Endothelial cell of umbilical vein (primary cell): ENCODE data around the gene PCDHGA2. TPM values are rescaled to one million over a fixed set of nuclear protein-coding genes. Genes with fewer than 3 reads are reported as not detected.

Experiments used
- BruUV-seq: library from RNA; stranded (reverse); fragments of 400-500 nt; replicated peaks from 2 replicates; lab custom pipeline; 2021; lab: Mats Ljungman, UMichigan
- CTCF ChIA-PET: fragments of 300-600, 350-600 bp; sonication (Branson Sonifier 250); formaldehyde crosslinking; loops from one replicate; lab custom pipeline; 2021; ENCODE audit warnings: antibody characterized with exemption, inconsistent platforms; lab: Charles Lee
- POLR2A ChIA-PET: fragments of 300-600, 350-600 bp; sonication (Branson Sonifier 250); formaldehyde crosslinking; loops from one replicate; lab custom pipeline; 2021; ENCODE audit warnings: antibody characterized with exemption, inconsistent platforms; lab: Charles Lee
- DNase-seq: peaks from one replicate; pipeline ENCODE4 v3.0.0-alpha.2; 2011; ENCODE audit warnings: low read depth, low spot score
- FAIRE-seq: peaks from 2 replicates; lab custom pipeline; 2011; peaks lifted over from hg19 to GRCh38; lab: Jason Lieb, UNC
- H2AFZ ChIP-seq: 2 replicates; pipeline ENCODE4 v1.6.0; 2012; ENCODE audit warnings: low read depth, low read length, control low read depth, inconsistent platforms
- H3K27ac ChIP-seq: 2 replicates; pipeline ENCODE4 v1.5.1; 2011; ENCODE audit warnings: low read depth, mild to moderate bottlenecking, control low read depth, low read length, moderate library complexity; ENCODE audit not compliant: insufficient read depth
- H3K27me3 ChIP-seq, 2 experiments: 2 replicates each; pipeline versions ENCODE4 v1.6.0 to v1.6.1; 2011; ENCODE audit warnings: low read length in 2 of 2, mixed read lengths in 1 of 2; ENCODE audit not compliant: control insufficient read depth in 2 of 2, insufficient read depth in 2 of 2
- H3K36me3 ChIP-seq, 2 experiments: 2 replicates in 1 of 2; 3 replicates in 1 of 2; pipeline ENCODE4 v1.5.1; 2011; ENCODE audit warnings: low read length in 2 of 2, mild to moderate bottlenecking in 1 of 2, moderate library complexity in 1 of 2; ENCODE audit not compliant: control insufficient read depth in 2 of 2, insufficient read depth in 2 of 2; ENCODE audit errors: extremely low read depth in 1 of 2
- H3K4me1 ChIP-seq: 3 replicates; pipeline ENCODE4 v1.5.1; 2011; ENCODE audit warnings: mild to moderate bottlenecking, low read length; ENCODE audit not compliant: control insufficient read depth, insufficient read depth; ENCODE audit errors: extremely low read depth
- H3K4me2 ChIP-seq: 2 replicates; pipeline ENCODE4 v1.6.1; 2011; ENCODE audit warnings: low read length, control low read depth, mixed read lengths; ENCODE audit not compliant: insufficient read depth
- H3K4me3 ChIP-seq, 3 experiments: fragments of 200-600 bp in 1 of 3; sonication (generic), shearing (Covaris generic) in 1 of 3; replicated peaks in 1 of 3; 2 replicates each; pipeline ENCODE4 v1.5.1; 2011 to 2016; ENCODE audit warnings: control low read depth in 3 of 3, low read length in 3 of 3, mild to moderate bottlenecking in 2 of 3, inconsistent platforms in 1 of 3, low read depth in 1 of 3, moderate library complexity in 1 of 3; ENCODE audit not compliant: insufficient read depth in 1 of 3
- H3K79me2 ChIP-seq: 2 replicates; pipeline ENCODE4 v1.6.0; 2012; ENCODE audit warnings: low read length, inconsistent platforms; ENCODE audit not compliant: control insufficient read depth, insufficient read depth
- H3K9ac ChIP-seq: replicated peaks from 2 replicates; pipeline ENCODE3; 2011; ENCODE audit warnings: low read length, control low read depth; ENCODE audit not compliant: insufficient read depth; ENCODE audit errors: extremely low read depth
- H3K9me1 ChIP-seq: replicated peaks from 3 replicates; pipeline ENCODE4 v1.6.0; 2011; ENCODE audit warnings: mild to moderate bottlenecking, low read length; ENCODE audit not compliant: control insufficient read depth, insufficient read depth; ENCODE audit errors: extremely low read depth
- H3K9me3 ChIP-seq: replicated peaks from 2 replicates; pipeline ENCODE4 v1.5.1; 2012; ENCODE audit warnings: low read length, inconsistent platforms; ENCODE audit not compliant: control insufficient read depth, insufficient read depth
- H4K20me1 ChIP-seq: replicated peaks from 2 replicates; pipeline ENCODE3; 2011; ENCODE audit warnings: mild to moderate bottlenecking, low read length; ENCODE audit not compliant: control insufficient read depth, insufficient read depth; ENCODE audit errors: extremely low read depth
- EZH2 ChIP-seq: IDR thresholded peaks from 2 replicates; pipeline ENCODE4 v1.6.1; 2012; ENCODE audit warnings: borderline replicate concordance, low read depth, mild to moderate bottlenecking, moderate library complexity, low read length, inconsistent platforms; ENCODE audit not compliant: severe bottlenecking
- FOS ChIP-seq: IDR thresholded peaks from 2 replicates; pipeline ENCODE4 v1.6.1; 2011; ENCODE audit warnings: mild to moderate bottlenecking, low read length, moderate library complexity, borderline replicate concordance; ENCODE audit not compliant: insufficient read depth
- GATA2 ChIP-seq: IDR thresholded peaks from 2 replicates; pipeline ENCODE4 v1.7.0; 2011; ENCODE audit warnings: low read depth, mild to moderate bottlenecking, moderate library complexity, mixed read lengths, low read length; ENCODE audit not compliant: insufficient read length, insufficient read depth
- JUN ChIP-seq: IDR thresholded peaks from 2 replicates; pipeline ENCODE4 v1.6.1; 2011; ENCODE audit warnings: borderline replicate concordance, low read depth; ENCODE audit not compliant: insufficient read length, insufficient read depth
- MYC ChIP-seq: IDR thresholded peaks from one replicate; pipeline ENCODE4 v1.6.1; 2011; ENCODE audit warnings: mild to moderate bottlenecking, low read depth, low read length
- POLR2A ChIP-seq: IDR thresholded peaks from 2 replicates; pipeline ENCODE4 v1.6.1; 2012; ENCODE audit warnings: low read depth, mild to moderate bottlenecking, control low read depth, low read length
- POLR2AphosphoS5 ChIP-seq: IDR thresholded peaks from 2 replicates; pipeline ENCODE4 v1.6.1; 2012; ENCODE audit warnings: low read depth, mild to moderate bottlenecking, control low read depth, low read length, moderate library complexity; ENCODE audit not compliant: insufficient read depth
- dilution Hi-C: fragments of 300-500 bp; cut with MboI; formaldehyde crosslinking; loops from one replicate; pipeline ENCODE4 v1.15.0; 2019; ENCODE audit warnings: low sequenced_read_pairs; ENCODE audit not compliant: extremely low pct_ligation_motif_present
- intact Hi-C: fragments of 100-400 bp; cut with micrococcal nuclease; formaldehyde crosslinking; loops from one replicate; pipeline ENCODE4 v1.10.0; 2022
- polyA plus RNA-seq, 4 experiments: library from polyadenylated mRNA; depleted of rRNA in 3 of 4; stranded (reverse) in 3 of 4; unstranded in 1 of 4; fragments of >200 nt; gene quantifications; 2 replicates each; pipeline versions ENCODE4 v1.2.1 to v1.2.3, GENCODE V29; 2011 to 2012; ENCODE audit warnings: missing spikeins in 1 of 4
- total RNA-seq: library from RNA; stranded (reverse); gene quantifications from 2 replicates; pipeline ENCODE4 v1.2.3, GENCODE V29; 2021
- TF ChIP-seq, protein P1 (sequence below), 2 donors: IDR thresholded peaks; 1 replicate in 1 of 2; 2 replicates in 1 of 2; pipeline ENCODE4 v1.5.1; 2011; ENCODE audit warnings: low read length in 2 of 2, mild to moderate bottlenecking in 2 of 2, moderate library complexity in 2 of 2, control low read depth in 1 of 2, inconsistent platforms in 1 of 2, low read depth in 1 of 2; ENCODE audit not compliant: insufficient read depth in 1 of 2; ENCODE audit errors: extremely low read depth in 1 of 2
- TF ChIP-seq, protein P2 (sequence below): IDR thresholded peaks from 2 replicates; pipeline ENCODE4 v1.6.1; 2011; ENCODE audit not compliant: insufficient read depth, insufficient read length

The PCDHGA2 gene
- total and polyA plus RNA-seq, 2 donors (not counting 3 experiments of a cell fraction or from before 2014, with no cell fraction given): 1.2 to 2.0 TPM

DNA sequence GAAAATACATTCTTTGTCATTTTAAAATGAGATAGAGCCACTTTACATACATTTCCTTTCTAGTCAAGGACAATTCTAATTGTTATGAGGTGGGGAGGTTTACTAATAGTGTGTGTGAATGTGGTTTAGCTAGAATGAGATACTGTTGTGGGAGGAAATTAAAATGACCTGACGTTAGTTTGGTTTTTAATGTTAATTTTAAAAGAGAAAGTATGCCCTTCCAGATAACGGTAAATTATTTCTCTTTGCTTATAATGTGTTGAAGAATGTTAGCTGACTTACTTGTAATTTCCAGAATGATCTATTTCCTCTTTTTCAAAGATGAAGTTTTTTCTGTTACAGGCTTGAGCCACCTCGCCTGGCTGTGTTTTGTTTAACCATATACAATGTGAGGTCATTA lies 16.3 kb upstream of the PCDHGA2 start:
- Histone ChIP-seq H3K27me3 (peaks cover 0 to 5% of the 10 kb centered on the region in 2 experiments), H3K4me3 (no peak overlapping the region), H4K20me1 (peaks cover 9% of the 10 kb centered on the region), H3K9me1 (no peaks in the 10 kb centered on the region), H3K9ac (no peak overlapping the region), H3K36me3 (peaks cover 0 to 11% of the 10 kb centered on the region in 2 experiments), H3K79me2 (peaks cover 22% of the 10 kb centered on the region), H3K4me1 (no peaks in the 10 kb centered on the region), H3K27ac (no peak overlapping the region), H2AFZ (no peak overlapping the region), H3K9me3 (peaks cover 15% of the 10 kb centered on the region), H3K4me2 (no peak overlapping the region)
- CTCF ChIA-PET: interaction anchor here (2.8 kb wide), 1 partner anchor 242 kb away, joined by 18 read pairs; no protein-coding TSS in a partner anchor
- intact Hi-C loops (no loop called here), dilution Hi-C loops (no loop called here)
- no TSS peak for BruUV-seq
- TF ChIP-seq GATA2 (no peak), POLR2A (no peak), EZH2 (no peak), FOS (no peak), POLR2AphosphoS5 (no peak), MYC (no peak), JUN (no peak)
- TF ChIP-seq, protein P1, sequence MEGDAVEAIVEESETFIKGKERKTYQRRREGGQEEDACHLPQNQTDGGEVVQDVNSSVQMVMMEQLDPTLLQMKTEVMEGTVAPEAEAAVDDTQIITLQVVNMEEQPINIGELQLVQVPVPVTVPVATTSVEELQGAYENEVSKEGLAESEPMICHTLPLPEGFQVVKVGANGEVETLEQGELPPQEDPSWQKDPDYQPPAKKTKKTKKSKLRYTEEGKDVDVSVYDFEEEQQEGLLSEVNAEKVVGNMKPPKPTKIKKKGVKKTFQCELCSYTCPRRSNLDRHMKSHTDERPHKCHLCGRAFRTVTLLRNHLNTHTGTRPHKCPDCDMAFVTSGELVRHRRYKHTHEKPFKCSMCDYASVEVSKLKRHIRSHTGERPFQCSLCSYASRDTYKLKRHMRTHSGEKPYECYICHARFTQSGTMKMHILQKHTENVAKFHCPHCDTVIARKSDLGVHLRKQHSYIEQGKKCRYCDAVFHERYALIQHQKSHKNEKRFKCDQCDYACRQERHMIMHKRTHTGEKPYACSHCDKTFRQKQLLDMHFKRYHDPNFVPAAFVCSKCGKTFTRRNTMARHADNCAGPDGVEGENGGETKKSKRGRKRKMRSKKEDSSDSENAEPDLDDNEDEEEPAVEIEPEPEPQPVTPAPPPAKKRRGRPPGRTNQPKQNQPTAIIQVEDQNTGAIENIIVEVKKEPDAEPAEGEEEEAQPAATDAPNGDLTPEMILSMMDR (IDR thresholded peaks at IDR 0.05; ENCODE audit: extremely low read depth in 1 of 2, insufficient read depth in 1 of 2, low read depth in 1 of 2, low read length in 2 of 2): no peak
- TF ChIP-seq, protein P2, sequence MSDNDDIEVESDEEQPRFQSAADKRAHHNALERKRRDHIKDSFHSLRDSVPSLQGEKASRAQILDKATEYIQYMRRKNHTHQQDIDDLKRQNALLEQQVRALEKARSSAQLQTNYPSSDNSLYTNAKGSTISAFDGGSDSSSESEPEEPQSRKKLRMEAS: no peak
- FAIRE-seq (no peak), DNase-seq (no peak)
- POLR2A ChIA-PET: no interaction called here
